NCI-H1092 treated with DMSO at 0.1 percent for 48 hours (cell line): ENCODE results near the gene UGT1A4.

Experiments
- DNase-seq: peaks from one replicate; lab custom pipeline; 2025; lab: John Stamatoyannopoulos, UW

UGT1A4 gene

DNA sequence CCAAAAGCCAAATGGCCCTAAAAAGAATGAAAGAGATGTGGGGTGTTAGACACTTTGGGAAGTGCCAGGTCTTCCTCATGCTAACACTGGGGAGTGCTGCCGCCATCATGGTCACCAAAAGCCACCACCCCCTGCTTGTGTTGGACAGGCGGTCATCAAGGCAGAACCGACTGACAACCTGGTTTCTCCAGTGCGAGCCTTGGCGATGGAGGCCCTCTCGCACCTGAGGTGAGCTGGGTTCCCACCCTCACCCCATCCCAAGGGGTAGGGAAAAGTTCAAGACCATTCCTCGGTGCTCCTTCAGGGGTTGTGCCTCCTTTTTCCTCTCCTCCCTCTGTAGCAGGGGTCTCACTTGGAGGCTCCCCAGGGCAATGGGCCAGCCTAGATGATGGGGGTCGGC is 93.2 kb downstream of the UGT1A4 start:
- no peak for DNase-seq

GRCh38 chr2:233813236-233814055 is 94.9 kb downstream of the UGT1A4 start:
- no peak for DNase-seq

GRCh38 chr2:233814056-233814835 is 95.7 kb downstream of the UGT1A4 start:
- DNase-seq: peak; percentile 2

DNA sequence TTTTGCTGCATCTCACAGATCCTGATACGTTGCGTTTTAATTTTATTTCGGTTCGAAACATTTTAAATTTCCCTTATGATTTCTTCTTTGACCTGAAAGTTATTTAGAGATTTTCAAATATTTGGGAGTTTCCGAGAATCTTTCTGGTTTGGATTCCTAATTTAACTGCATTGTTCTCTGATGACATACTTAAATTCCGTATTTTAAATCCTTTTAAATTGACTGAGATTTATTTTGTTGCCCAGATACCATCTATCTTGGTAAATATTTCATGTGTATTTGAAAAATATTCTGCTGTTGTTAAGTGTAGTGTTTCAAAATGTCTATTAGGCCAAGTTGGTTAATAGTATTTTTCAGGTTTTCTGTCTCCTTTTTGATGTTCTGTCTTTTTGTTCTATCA is 97.3 kb downstream of the UGT1A4 start:
- DNase-seq: no peak

- DNase-seq: no peak
Measured at GRCh38 chr2:233816334-233816733, 97.8 kb downstream of the UGT1A4 start.

DNA sequence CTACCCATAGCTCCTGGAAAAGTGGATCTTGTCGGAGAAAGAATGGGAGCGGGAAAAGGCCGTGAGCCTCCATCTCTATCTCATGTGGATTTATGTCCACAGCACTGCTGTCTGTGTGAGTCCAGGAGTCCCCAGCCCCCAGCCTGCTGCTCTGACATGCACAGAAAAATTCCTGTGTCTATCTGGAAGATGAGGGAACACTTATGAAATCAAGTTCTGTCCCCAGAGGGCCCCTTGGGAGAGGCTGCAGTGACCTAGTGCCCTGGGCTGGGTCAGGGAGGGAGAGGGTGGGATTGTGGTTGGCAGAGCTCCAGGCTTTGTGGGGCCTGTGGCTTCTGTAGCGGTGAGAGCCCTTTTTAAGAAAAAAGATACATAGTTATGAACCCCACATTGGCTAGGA is 98.2 kb downstream of the UGT1A4 start:
- no peak for DNase-seq

GRCh38 chr2:233817361-233817911 is 98.9 kb downstream of the UGT1A4 start:
- DNase-seq: no peak

DNA sequence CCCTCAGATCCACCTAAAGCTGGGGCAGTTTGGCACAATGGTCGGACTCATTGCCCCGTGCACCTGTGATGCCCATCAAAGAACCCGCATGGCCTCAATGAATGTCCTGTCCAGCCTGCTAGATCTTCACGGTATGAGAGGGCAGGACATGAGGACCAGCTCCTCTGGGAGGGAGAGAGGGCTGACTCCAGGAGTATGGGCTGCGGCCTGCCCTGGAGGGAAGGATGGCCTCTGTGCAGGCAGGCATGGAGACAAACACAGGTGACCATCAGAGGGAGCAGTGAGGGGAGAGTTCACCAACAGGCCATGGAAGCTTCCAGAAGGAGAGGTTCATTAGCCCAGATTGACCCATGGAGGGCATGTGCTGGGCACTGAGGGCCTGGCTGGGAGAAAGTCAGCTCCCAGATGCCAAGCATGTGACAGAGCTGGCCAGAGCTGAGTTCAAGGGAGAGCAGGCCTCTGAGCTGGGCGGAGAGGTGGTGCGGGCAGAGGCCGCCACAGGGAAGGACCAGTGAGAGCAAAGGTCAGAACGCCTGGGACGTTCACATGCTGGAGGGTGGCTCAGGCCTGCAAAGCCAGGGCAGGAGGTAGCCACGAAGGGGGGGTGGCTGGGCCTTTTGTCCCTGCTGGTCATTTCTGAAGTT is 99.6 kb downstream of the UGT1A4 start:
- DNase-seq: no peak

GRCh38 chr2:233818639-233819621 is 100.4 kb downstream of the UGT1A4 start:
- DNase-seq: no peak

DNA sequence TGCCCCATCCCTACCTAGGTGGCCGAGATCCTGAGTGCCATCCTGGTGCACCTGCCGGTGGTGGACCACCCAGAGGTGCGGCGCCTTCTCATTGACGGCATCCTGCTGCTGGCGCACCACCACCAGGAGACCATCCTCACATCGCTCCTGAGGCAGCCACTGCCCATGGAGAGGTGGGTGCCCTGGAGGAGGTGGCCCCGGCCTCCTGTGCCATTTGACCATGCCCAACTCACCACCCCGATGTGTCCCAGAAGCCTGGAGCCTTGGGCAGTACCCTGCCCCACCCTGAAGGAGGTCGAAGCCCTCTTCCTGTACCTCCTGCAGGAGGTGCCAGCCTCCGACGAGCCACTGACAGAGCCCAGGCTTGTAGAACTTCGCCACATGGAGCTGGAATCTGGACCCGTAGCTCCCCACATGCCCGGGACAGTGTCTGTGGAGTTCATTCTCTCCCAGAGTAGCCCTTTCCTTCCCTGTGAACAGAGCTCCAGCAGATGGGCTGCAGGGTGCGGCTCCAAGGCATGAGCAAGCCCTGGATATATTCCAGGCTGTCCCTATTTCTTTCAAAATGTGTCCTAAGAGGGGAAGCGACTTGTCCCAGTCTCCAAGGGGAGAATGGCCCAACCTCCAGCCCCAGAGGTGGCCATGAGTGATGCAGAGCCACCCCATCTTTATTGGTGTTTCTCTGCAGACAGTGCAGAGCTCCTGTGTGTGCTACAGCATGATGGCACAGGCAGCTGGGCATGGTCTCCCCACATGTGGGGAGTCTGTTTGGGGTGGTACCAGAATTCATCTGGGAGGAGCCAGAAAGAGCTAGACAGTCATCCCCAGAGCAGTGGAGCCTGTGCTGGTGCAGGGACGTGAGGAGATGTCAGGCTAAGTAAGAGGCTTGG is 101.6 kb downstream of the UGT1A4 start:
- no peak for DNase-seq

- no peak for DNase-seq
Measured at GRCh38 chr2:233820774-233821105, 102.2 kb downstream of the UGT1A4 start.

- DNase-seq: no peak
Measured at GRCh38 chr2:233821196-233821595, 102.7 kb downstream of the UGT1A4 start.

DNA sequence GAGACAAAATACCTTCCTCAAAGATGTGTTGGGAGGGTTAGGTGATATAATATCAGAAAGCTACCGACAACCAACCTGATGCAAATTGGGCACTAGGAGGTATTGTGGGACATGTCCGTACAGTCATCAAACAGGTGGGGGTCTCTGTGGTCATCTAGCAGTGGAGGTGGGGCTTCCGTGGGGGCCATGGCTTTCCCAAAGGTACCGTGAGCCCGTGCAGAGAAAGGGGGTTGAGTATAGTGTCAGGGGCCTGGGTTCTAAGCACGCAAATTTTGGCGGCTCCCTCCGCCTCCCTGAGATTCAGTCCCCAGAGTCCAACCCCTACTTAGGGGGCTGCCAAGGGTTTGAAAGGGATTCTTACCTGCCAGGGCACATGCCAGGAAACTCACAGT is 103.2 kb downstream of the UGT1A4 start:
- no peak for DNase-seq

GRCh38 chr2:233822101-233822771 is 103.7 kb downstream of the UGT1A4 start:
- no peak for DNase-seq
